ENCODE results near the gene ASTN2. TPM values are rescaled to one million over a fixed set of nuclear protein-coding genes. Genes with fewer than 3 reads are reported as not detected.

ASTN2 gene
- total and polyA plus RNA-seq, 9 of the 15 experiments (the other 6 are each of a cell fraction or from before 2014, with no cell fraction given), result 0.56 to 3.5 (median 1.9) TPM

GRCh38 chr9:117134826-117135500, 279.9 kb downstream of the ASTN2 start:
- BruUV-seq (replicated peaks), result no TSS peak

More at GRCh38 chr9:117134826-117135500, 279.9 kb downstream of the ASTN2 start:
- POLR2A ChIA-PET, result no interaction called here
- CTCF ChIA-PET (ENCODE audit: low intra/inter-chr PET ratio), result no interaction called here
- in situ Hi-C loops (cut with MboI) (no loop called here), intact Hi-C loops (cut with micrococcal nuclease) (no loop called here)
- DNase-seq (ENCODE audit: extremely low read depth in 1 of 4, low spot score in 3 of 4), result no peak
- H3K27ac ChIP-seq (ENCODE audit: extremely low read depth, low read depth, low read length), result no peak overlapping the region
- no peaks in the 10 kb centered on the region for H3K79me2 ChIP-seq (ENCODE audit: control insufficient read depth, insufficient read depth, low read length)
- no peak overlapping the region for H2AFZ ChIP-seq (ENCODE audit: low read depth, low read length)
- no peak overlapping the region for H3K4me3 ChIP-seq
- FAIRE-seq, result no peak
- no peak overlapping the region for H3K4me2 ChIP-seq (ENCODE audit: insufficient read depth, low read length)
- TF ChIP-seq TAF1 (IDR thresholded peaks at IDR 0.05; ENCODE audit: control insufficient read depth, extremely low read depth, insufficient read depth, low read length, severe bottlenecking) (no peak), GATA2 (CRISPR knock-in tag; IDR thresholded peaks at IDR 0.05) (no peak), KLF1 (tag; IDR thresholded peaks at IDR 0.05) (no peak), ZBTB7A (IDR thresholded peaks at IDR 0.05; ENCODE audit: borderline replicate concordance, control insufficient read depth, low read depth, low read length) (no peak), ZC3H11A (IDR thresholded peaks at IDR 0.05; ENCODE audit: low read depth, low read length) (no peak), NR2C2 (CRISPR knock-in tag; IDR thresholded peaks at IDR 0.05) (no peak), NR2C2 (tag; IDR thresholded peaks at IDR 0.05) (no peak), POLR2B (IDR thresholded peaks at IDR 0.05; ENCODE audit: low read depth, partially characterized antibody) (no peak), ZNF140 (CRISPR knock-in tag; IDR thresholded peaks at IDR 0.05) (no peak), NRF1 (conservative IDR thresholded peaks at IDR 0.05 in 1 of 2, IDR thresholded peaks at IDR 0.05 in 1 of 2) (no peak), MITF (IDR thresholded peaks at IDR 0.05) (no peak), SMARCA5 (IDR thresholded peaks at IDR 0.05) (no peak), CREB3L1 (IDR thresholded peaks at IDR 0.05; ENCODE audit: borderline replicate concordance, low read depth) (no peak), SIN3A (IDR thresholded peaks at IDR 0.05; ENCODE audit: borderline replicate concordance in 2 of 2, control insufficient read depth in 1 of 2, low read depth in 2 of 2, low read length in 2 of 2) (no peak), NFXL1 (CRISPR knock-in tag; IDR thresholded peaks at IDR 0.05) (no peak), SPI1 (IDR thresholded peaks at IDR 0.05; ENCODE audit: borderline replicate concordance, low read depth, low read length) (no peak), THAP7 (CRISPR knock-in tag; IDR thresholded peaks at IDR 0.05) (no peak), RB1 (IDR thresholded peaks at IDR 0.05; ENCODE audit: low read depth) (no peak), ZNF146 (CRISPR knock-in tag; IDR thresholded peaks at IDR 0.05; ENCODE audit: unreplicated experiment) (no peak)
- 0% methylated on average over 4 of the region's 4 CpGs for WGBS (ENCODE audit: insufficient coverage, low coverage, missing lambda C conversion rate)
- H3K9me1 ChIP-seq (ENCODE audit: control insufficient read depth, insufficient read depth, low read length), result no peaks in the 10 kb centered on the region
- H4K20me1 ChIP-seq (replicated peaks; ENCODE audit: control insufficient read depth, insufficient read depth, low read length), result no peaks in the 10 kb centered on the region
- H3K4me1 ChIP-seq (replicated peaks in 1 of 2; ENCODE audit: control insufficient read depth in 2 of 2, insufficient read depth in 2 of 2, low read length in 2 of 2), result no peaks in the 10 kb centered on the region
- ATAC-seq, result no peak
- H3K9ac ChIP-seq (ENCODE audit: insufficient read depth in 1 of 2, low read depth in 2 of 2, low read length in 2 of 2), result no peak overlapping the region
- 0 out of 2 replicates have a peak, but pooled peaks cover 1% of the 10 kb centered on the region for H3K9me3 ChIP-seq (replicated peaks; ENCODE audit: control insufficient read depth, insufficient read depth, low read depth, low read length)
- no peaks in the 10 kb centered on the region for H3K27me3 ChIP-seq (ENCODE audit: control insufficient read depth in 2 of 2, insufficient read depth in 2 of 2, low read length in 2 of 2)
- no peaks in the 10 kb centered on the region for H3K36me3 ChIP-seq (ENCODE audit: control insufficient read depth, insufficient read depth, low read length)

Data from K562 (cell line).